ENCODE data around the gene SUSD4. TPM values are rescaled to one million over a fixed set of nuclear protein-coding genes. Genes with fewer than 3 reads are reported as not detected.

Gene SUSD4
- total and polyA plus RNA-seq, 10 of the 15 experiments (the other 5 are each of a cell fraction or from before 2014, with no cell fraction given), result 0.13 to 1.1 (median 0.26) TPM; not detected in 3

- peak; percentile 23 for FAIRE-seq
- Histone ChIP-seq H2AFZ (ENCODE audit: control insufficient read depth, low read depth, low read length) (no peak overlapping the region), H3K4me3 (no peak overlapping the region), H3K4me2 (ENCODE audit: control insufficient read depth, insufficient read depth) (0 out of 2 replicates have a peak overlapping the region, but pooled peaks have one; percentile 9), H3K27me3 (replicated peaks in 1 of 2; ENCODE audit: control insufficient read depth in 2 of 2, insufficient read depth in 2 of 2, low read length in 1 of 2) (no peaks in the 10 kb centered on the region), H4K20me1 (ENCODE audit: control insufficient read depth, insufficient read depth) (no peaks in the 10 kb centered on the region), H3K4me1 (ENCODE audit: control insufficient read depth, insufficient read depth, low read length) (no peaks in the 10 kb centered on the region; the same call in 1 of the 2 replicates), H3K9ac (ENCODE audit: control insufficient read depth, insufficient read depth, low read length) (no peak overlapping the region), H3K9me3 (replicated peaks; ENCODE audit: control insufficient read depth, insufficient read depth, low read length) (no peaks in the 10 kb centered on the region), H3K79me2 (ENCODE audit: control insufficient read depth, insufficient read depth, low read length) (no peaks in the 10 kb centered on the region), H3K36me3 (ENCODE audit: control insufficient read depth in 2 of 2, insufficient read depth in 2 of 2, low read length in 1 of 2) (no peaks in the 10 kb centered on the region; a peak in 1 of 4 replicates), H3K27ac (ENCODE audit: control insufficient read depth, insufficient read depth) (no peak overlapping the region)
- no TSS peak for BruUV-seq (replicated peaks)
- CTCF ChIA-PET, result interaction anchor here (1.3 to 3.4 kb wide), 4 partner anchors 10 to 56 kb away, joined by 4 to 15 read pairs (median 7); no protein-coding TSS in a partner anchor
- in situ Hi-C loops (cut with MboI) (no loop called here), intact Hi-C loops (cut with micrococcal nuclease; ENCODE audit: unreplicated experiment) (loop anchor here (1.0 to 2.0 kb wide), 4 partner anchors 43 to 55 kb away; partner anchors contain the start of gene TLR5)
- SMC1A ChIA-PET (ENCODE audit: uncharacterized antibody, unreplicated experiment), result interaction anchor here (0.5 to 2.7 kb wide), 4 partner anchors 9 to 576 kb away, joined by 3 to 13 read pairs (median 6); no protein-coding TSS in a partner anchor
- peak; percentile 30 for DNase-seq (ENCODE audit: low read depth, low spot score)
- RAD21 ChIA-PET (ENCODE audit: unreplicated experiment), result interaction anchor here (1.3 to 2.1 kb wide), 4 partner anchors 9 to 47 kb away, joined by 4 to 9 read pairs (median 6); partner anchors contain the start of gene TLR5
- 5% methylated on average over 10 of the region's 10 CpGs for WGBS (ENCODE audit: insufficient coverage, insufficient replicate concordance, low lambda C conversion rate, missing lambda C conversion rate)
- POLR2A ChIA-PET, result interaction anchor here (0.6 to 1.5 kb wide), 4 partner anchors 11 to 56 kb away, joined by 3 to 4 read pairs (median 3); no protein-coding TSS in a partner anchor
- ATAC-seq, result peak; percentile 90
- TF ChIP-seq IKZF1 (conservative IDR thresholded peaks at IDR 0.05), result peak; percentile 94
- TF ChIP-seq ZNF207 (IDR thresholded peaks at IDR 0.05; ENCODE audit: borderline replicate concordance), result 0 out of 2 replicates have a peak, but pooled peaks have one; percentile 29
- TF ChIP-seq ZNF217 (IDR thresholded peaks at IDR 0.05), result no peak; the same call in none of the 2 replicates
- peak; percentile 84; the same call in 1 of the 2 replicates for TF ChIP-seq FOXM1 (IDR thresholded peaks at IDR 0.05; ENCODE audit: low read depth, low read length)
- TF ChIP-seq ZNF24 (IDR thresholded peaks at IDR 0.05), result peak; percentile 42; the same call in 1 of the 2 replicates
- no peak for TF ChIP-seq CHD4 (IDR thresholded peaks at IDR 0.05)
- TF ChIP-seq TCF7 (IDR thresholded peaks at IDR 0.05; ENCODE audit: borderline replicate concordance), result peak; percentile 75
- TF ChIP-seq SUPT20H (IDR thresholded peaks at IDR 0.05; ENCODE audit: borderline replicate concordance, control insufficient read depth, low read depth, low read length), result no peak
- TF ChIP-seq ATF2 (IDR thresholded peaks at IDR 0.05; ENCODE audit: low read length), result peak; percentile 75
- TF ChIP-seq ZNF592 (IDR thresholded peaks at IDR 0.05), result no peak
- TF ChIP-seq TCF12 (IDR thresholded peaks at IDR 0.05; ENCODE audit: low read depth, low read length), result peak; percentile 33; the same call in 1 of the 2 replicates
- TF ChIP-seq POLR2AphosphoS5 (IDR thresholded peaks at IDR 0.05; ENCODE audit: low read length), result no peak
- TF ChIP-seq POU2F2 (IDR thresholded peaks at IDR 0.05; ENCODE audit: borderline replicate concordance, low read depth, low read length), result peak; percentile 57; the same call in 1 of the 3 replicates
- peak; percentile 93 for TF ChIP-seq RUNX3 (IDR thresholded peaks at IDR 0.05; ENCODE audit: low read length)
- peak; percentile 91 for TF ChIP-seq MTA2 (IDR thresholded peaks at IDR 0.05; ENCODE audit: low read depth)
- 0 out of 2 replicates have a peak, but pooled peaks have one; percentile 42 for TF ChIP-seq ZBED1 (IDR thresholded peaks at IDR 0.05; ENCODE audit: borderline replicate concordance)
- TF ChIP-seq KDM1A (IDR thresholded peaks at IDR 0.05; ENCODE audit: borderline replicate concordance), result no peak
- peak; percentile 86 for TF ChIP-seq BCL11A (IDR thresholded peaks at IDR 0.05; ENCODE audit: low read depth, low read length)
These were observed 173.9 kb downstream of the SUSD4 start for GRCh38 chr1:223189903-223190724.

Measured in GM12878 (cell line).